AG08396 (cell line): Measurements from ENCODE around the gene ASPHD1.

Experiments used
- DNase-seq: peaks from one replicate; pipeline ENCODE4 v3.0.0; 2012; ENCODE audit warnings: low spot score, mixed read lengths

The ASPHD1 gene

GRCh38 chr16:29943846-29944799 lies 43.8 kb downstream of the ASPHD1 start:
- DNase-seq = peak; percentile 86

- DNase-seq = no peak
Observed at GRCh38 chr16:29947897-29948296, 47.6 kb downstream of the ASPHD1 start.

- no peak for DNase-seq
Observed at GRCh38 chr16:29950806-29951461, 50.6 kb downstream of the ASPHD1 start.

GRCh38 chr16:29951625-29952365 lies 51.5 kb downstream of the ASPHD1 start:
- DNase-seq = no peak
